HEK293T (cell line): ENCODE measurements around the gene ZNF792.

Experiments
- BHLHE40 ChIP-seq: fragments of 450-650 bp; IDR thresholded peaks from 2 replicates; pipeline ENCODE4 v1.6.1; 2016; ENCODE audit warnings: mild to moderate bottlenecking, moderate library complexity, borderline replicate concordance
- PKNOX1 ChIP-seq: fragments of 450-650 bp; IDR thresholded peaks from 2 replicates; pipeline ENCODE4 v1.6.1; 2016

- no peak for TF ChIP-seq PKNOX1
- no peak for TF ChIP-seq BHLHE40
These were observed 48.0 kb upstream of the ZNF792 start for GRCh38 chr19:35011737-35012682.
